ENCODE results near the gene PRDM16. TPM values are rescaled to one million over a fixed set of nuclear protein-coding genes. Genes with fewer than 3 reads are reported as not detected.

Gene PRDM16
- total and polyA plus RNA-seq, 2 donors (not counting 1 experiment from before 2014, with no cell fraction given): 0.03 to 0.12 TPM

- Histone ChIP-seq H2AFZ (ENCODE audit: insufficient read depth, low read depth, low read length, poor library complexity, severe bottlenecking) (no peak overlapping the region), H3K9ac (ENCODE audit: low read length) (no peak overlapping the region), H3K4me3 (ENCODE audit: control extremely low read depth in 1 of 5, extremely low read depth in 1 of 5, insufficient read depth in 1 of 5, low read depth in 2 of 5, low read length in 4 of 5) (no peak overlapping the region), H3K36me3 (replicated peaks in 1 of 2; ENCODE audit: control extremely low read depth in 1 of 2, control insufficient read depth in 1 of 2, extremely low read depth in 1 of 2, insufficient read depth in 2 of 2, low read length in 1 of 2) (no peaks in the 10 kb centered on the region), H4K20me1 (ENCODE audit: control insufficient read depth, insufficient read depth, low read length, poor library complexity, severe bottlenecking) (no peaks in the 10 kb centered on the region), H3K9me3 (ENCODE audit: control extremely low read depth in 1 of 3, control insufficient read depth in 2 of 3, insufficient read depth in 1 of 3, low read length in 2 of 3) (no peaks in the 10 kb centered on the region), H3K4me1 (ENCODE audit: control insufficient read depth in 2 of 2, insufficient read depth in 2 of 2, low read length in 2 of 2) (no peaks in the 10 kb centered on the region), H3K27me3 (replicated peaks in 1 of 4; ENCODE audit: control extremely low read depth in 1 of 4, control insufficient read depth in 3 of 4, insufficient read depth in 4 of 4, low read length in 3 of 4) (no peaks in the 10 kb centered on the region), H3K79me2 (ENCODE audit: control insufficient read depth, insufficient read depth, low read length) (no peaks in the 10 kb centered on the region), H3K4me2 (replicated peaks; ENCODE audit: low read depth, low read length, poor library complexity, severe bottlenecking) (no peak overlapping the region), H3K27ac (ENCODE audit: low read length in 2 of 2) (no peak overlapping the region)
- Mint-ChIP-seq H3K4me3 (no peak overlapping the region), H3K9me3 (ENCODE audit: insufficient read depth) (no peaks in the 10 kb centered on the region), H3K4me1 (no peaks in the 10 kb centered on the region), H3K27me3 (no peaks in the 10 kb centered on the region), H3K27ac (no peak overlapping the region)
- intact Hi-C loops (cut with micrococcal nuclease): no loop called here
- POLR2A ChIA-PET: no interaction called here
- 90% methylated on average over 2 of the region's 3 CpGs for WGBS (ENCODE audit: insufficient coverage)
- no peak for DNase-seq
- no peak for ATAC-seq (ENCODE audit: low read depth)
- TF ChIP-seq CTCF (IDR thresholded peaks at IDR 0.05) (no peak), EZH2 (IDR thresholded peaks at IDR 0.05; ENCODE audit: borderline replicate concordance, insufficient read depth, low read depth, low read length, poor library complexity, severe bottlenecking) (no peak)
- CTCF ChIA-PET: no interaction called here
Observed at GRCh38 chr1:3208819-3209200, 139.8 kb downstream of the PRDM16 start.

GRCh38 chr1:3209201-3209600, 140.2 kb downstream of the PRDM16 start:
- Histone ChIP-seq H2AFZ (ENCODE audit: insufficient read depth, low read depth, low read length, poor library complexity, severe bottlenecking) (no peak overlapping the region), H4K20me1 (ENCODE audit: control insufficient read depth, insufficient read depth, low read length, poor library complexity, severe bottlenecking) (no peaks in the 10 kb centered on the region), H3K9me3 (ENCODE audit: control extremely low read depth in 1 of 3, control insufficient read depth in 2 of 3, insufficient read depth in 1 of 3, low read length in 2 of 3) (no peaks in the 10 kb centered on the region), H3K27ac (ENCODE audit: low read length in 2 of 2) (no peak overlapping the region), H3K4me1 (ENCODE audit: control insufficient read depth in 2 of 2, insufficient read depth in 2 of 2, low read length in 2 of 2) (no peaks in the 10 kb centered on the region), H3K36me3 (replicated peaks in 1 of 2; ENCODE audit: control extremely low read depth in 1 of 2, control insufficient read depth in 1 of 2, extremely low read depth in 1 of 2, insufficient read depth in 2 of 2, low read length in 1 of 2) (no peaks in the 10 kb centered on the region), H3K27me3 (replicated peaks in 1 of 4; ENCODE audit: control extremely low read depth in 1 of 4, control insufficient read depth in 3 of 4, insufficient read depth in 4 of 4, low read length in 3 of 4) (no peaks in the 10 kb centered on the region), H3K9ac (ENCODE audit: low read length) (no peak overlapping the region), H3K79me2 (ENCODE audit: control insufficient read depth, insufficient read depth, low read length) (no peaks in the 10 kb centered on the region), H3K4me2 (replicated peaks; ENCODE audit: low read depth, low read length, poor library complexity, severe bottlenecking) (no peak overlapping the region), H3K4me3 (ENCODE audit: control extremely low read depth in 1 of 5, extremely low read depth in 1 of 5, insufficient read depth in 1 of 5, low read depth in 2 of 5, low read length in 4 of 5) (no peak overlapping the region)
- no peak overlapping the region for H3K27ac Mint-ChIP-seq
- TF ChIP-seq EZH2 (IDR thresholded peaks at IDR 0.05; ENCODE audit: borderline replicate concordance, insufficient read depth, low read depth, low read length, poor library complexity, severe bottlenecking) (no peak), CTCF (IDR thresholded peaks at IDR 0.05) (no peak)
- 91% methylated on average over 18 of the region's 19 CpGs for WGBS (ENCODE audit: insufficient coverage)
- H3K27me3 Mint-ChIP-seq: no peaks in the 10 kb centered on the region
- intact Hi-C loops (cut with micrococcal nuclease): no loop called here
- CTCF ChIA-PET: no interaction called here
- POLR2A ChIA-PET: no interaction called here
- no peak for ATAC-seq (ENCODE audit: low read depth)
- no peaks in the 10 kb centered on the region for H3K4me1 Mint-ChIP-seq
- DNase-seq: no peak
- H3K9me3 Mint-ChIP-seq (ENCODE audit: insufficient read depth): no peaks in the 10 kb centered on the region
- no peak overlapping the region for H3K4me3 Mint-ChIP-seq
